Liver (tissue), 3 donors: ENCODE data around the gene LPAR2.

ENCODE experiments used
- ATF3 ChIP-seq: IDR thresholded peaks from 2 replicates; pipeline ENCODE4 v1.6.1; 2016; ENCODE audit warnings: antibody characterized with exemption
- CTCF ChIP-seq: fragments of 150-350 bp; IDR thresholded peaks from 2 replicates; pipeline ENCODE4 v1.5.1; 2017; ENCODE audit warnings: improper control_type of control experiment, low read depth, low read length; ENCODE audit not compliant: missing input control
- EGR1 ChIP-seq, 2 donors: IDR thresholded peaks; 2 replicates each; pipeline ENCODE4 v1.6.1; 2016 to 2018; ENCODE audit warnings: antibody characterized with exemption in 2 of 2, low read depth in 2 of 2
- HNF4G ChIP-seq: IDR thresholded peaks from 2 replicates; pipeline ENCODE4 v1.6.1; 2016; ENCODE audit warnings: antibody characterized with exemption
- JUND ChIP-seq, 2 donors: IDR thresholded peaks; 2 replicates each; pipeline ENCODE4 v1.6.1; 2016; ENCODE audit warnings: antibody characterized with exemption in 2 of 2
- MAX ChIP-seq: IDR thresholded peaks from 2 replicates; pipeline ENCODE4 v1.6.1; 2016; ENCODE audit warnings: antibody characterized with exemption
- RAD21 ChIP-seq, 2 donors: IDR thresholded peaks; 2 replicates each; pipeline ENCODE4 v1.6.1; 2016; ENCODE audit warnings: antibody characterized with exemption in 2 of 2, mild to moderate bottlenecking in 2 of 2
- REST ChIP-seq: IDR thresholded peaks from 2 replicates; pipeline ENCODE4 v1.6.1; 2016; ENCODE audit warnings: antibody characterized with exemption, mild to moderate bottlenecking
- SP1 ChIP-seq: IDR thresholded peaks from 2 replicates; pipeline ENCODE4 v1.6.1; 2018; ENCODE audit warnings: antibody characterized with exemption, mild to moderate bottlenecking
- TAF1 ChIP-seq: conservative IDR thresholded peaks from 2 replicates; pipeline ENCODE4 v1.6.1; 2016; ENCODE audit warnings: antibody characterized with exemption, mild to moderate bottlenecking
- YY1 ChIP-seq: IDR thresholded peaks from 2 replicates; pipeline ENCODE4 v1.6.1; 2016; ENCODE audit warnings: antibody characterized with exemption, mild to moderate bottlenecking
- ZBTB33 ChIP-seq: IDR thresholded peaks from 2 replicates; pipeline ENCODE4 v1.6.1; 2016; ENCODE audit warnings: antibody characterized with exemption
- donor health status: healthy.
- donor health status: healthy.

GRCh38 chr19:19649155-19649554, 21.1 kb upstream of the LPAR2 start:
- no peak for TF ChIP-seq YY1
- no peak for TF ChIP-seq CTCF
- TF ChIP-seq REST = no peak
- no peak for TF ChIP-seq RAD21 (IDR thresholded peaks at IDR 0.05)
- TF ChIP-seq HNF4G = no peak
- TF ChIP-seq SP1 = no peak
- TF ChIP-seq MAX = no peak
- no peak for TF ChIP-seq EGR1 (IDR thresholded peaks at IDR 0.05; ENCODE audit: low read depth in 2 of 2)
- TF ChIP-seq JUND (IDR thresholded peaks at IDR 0.05) = no peak
- no peak for TF ChIP-seq TAF1
- no peak for TF ChIP-seq ATF3
- TF ChIP-seq ZBTB33 = no peak
